ENCODE measurements around the gene LGALS4.
"Not testable (repeated sequence)": the region's sequence is repeated elsewhere in the genome, so short reads cannot be mapped to it uniquely, and the experiment has no call there.

The LGALS4 gene

DNA sequence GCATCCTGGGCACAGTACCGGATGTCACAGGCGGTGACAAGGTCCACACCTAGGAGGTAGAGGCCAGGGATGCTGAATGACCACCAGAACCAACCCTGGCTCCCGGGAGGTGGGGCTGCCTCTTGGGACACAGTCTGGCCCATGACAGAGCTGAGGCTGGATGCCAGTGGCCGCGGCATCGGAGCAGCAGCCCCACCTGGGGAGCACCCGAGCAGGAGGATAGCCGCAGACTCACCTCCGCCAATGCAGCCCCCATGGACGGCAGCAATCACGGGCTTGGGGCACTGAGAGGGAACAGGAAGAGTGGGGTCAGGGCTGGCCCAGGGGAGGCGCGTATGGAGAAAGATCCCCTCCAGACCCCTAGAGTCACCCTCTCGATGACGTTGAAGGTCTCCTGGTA, 4.3 kb upstream of the LGALS4 start:
- DNase-seq: no peak

DNA sequence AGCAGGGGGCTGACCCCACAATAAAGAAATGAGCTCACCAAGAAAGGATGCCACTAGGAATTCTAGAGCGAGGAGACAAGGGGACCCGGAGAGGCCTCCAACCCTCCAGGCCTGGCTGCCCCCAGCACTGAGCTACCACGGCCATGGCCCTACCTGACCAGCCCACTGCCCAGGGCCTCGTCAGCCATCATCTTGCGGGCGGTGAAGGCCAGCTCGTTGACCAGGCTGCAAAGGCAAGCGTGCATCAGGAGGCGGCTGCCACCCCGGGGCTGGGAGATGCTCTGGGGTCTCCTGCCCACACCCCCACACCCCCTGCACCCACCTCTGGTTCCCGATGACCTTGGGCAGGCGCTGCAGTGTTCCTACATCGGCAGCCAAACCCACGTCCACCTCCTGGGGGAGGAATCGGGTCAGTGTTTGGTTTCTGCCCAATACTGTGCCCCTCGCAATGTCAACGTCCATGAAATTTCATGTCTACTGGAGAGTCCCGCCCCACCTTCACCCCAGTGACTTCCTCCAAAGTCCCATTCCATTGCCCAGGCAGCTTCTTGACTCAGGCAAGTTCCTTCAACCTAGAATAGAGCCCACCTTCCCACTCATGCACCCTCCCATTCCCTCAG, 3.5 kb upstream of the LGALS4 start:
- DNase-seq: no peak

DNA sequence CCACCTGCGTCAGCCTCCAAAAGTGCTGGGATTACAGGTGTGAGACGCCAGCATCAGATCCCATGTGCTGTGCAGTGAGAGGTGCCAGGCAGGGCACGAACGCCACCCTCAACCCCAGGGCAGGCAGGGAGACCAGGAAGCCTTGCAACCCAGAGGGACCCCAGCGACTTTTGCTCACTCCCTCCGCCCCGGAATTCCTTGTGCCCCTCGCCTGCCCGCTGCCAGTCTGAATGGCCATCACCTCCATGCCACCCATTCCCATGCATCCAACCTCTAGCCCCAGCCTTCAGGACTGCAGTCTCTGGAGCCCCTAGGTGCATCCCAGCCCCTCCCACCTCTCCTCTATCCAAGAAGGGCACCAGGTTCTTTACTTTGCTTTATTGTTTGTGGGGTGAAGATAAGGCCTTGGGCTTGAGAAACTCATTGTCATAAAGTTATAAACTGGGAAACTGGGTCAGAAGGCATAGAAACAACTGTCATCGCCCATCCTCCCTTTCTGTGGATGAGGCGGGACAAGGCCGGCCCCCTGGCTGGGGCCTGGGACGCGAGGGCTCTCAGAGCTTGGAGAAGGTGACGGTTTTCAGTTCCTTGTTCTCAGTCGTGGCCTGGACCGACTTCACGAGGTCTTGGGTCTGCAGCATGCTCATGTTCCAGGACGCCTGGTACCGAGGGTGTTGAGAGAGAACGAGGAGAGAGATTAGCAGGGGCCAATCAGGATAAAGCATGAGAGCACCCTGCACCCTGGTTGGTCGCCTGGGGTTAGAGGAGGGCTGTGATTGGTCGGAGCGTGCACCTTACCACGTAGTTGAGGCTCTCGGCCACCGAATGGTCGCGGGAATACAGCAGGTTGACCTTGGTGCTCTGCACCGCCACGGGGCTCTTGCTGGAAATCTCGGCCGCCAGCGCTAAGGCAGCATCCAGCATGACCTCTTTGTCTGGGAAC, 2.6 kb upstream of the LGALS4 start:
- no peak for DNase-seq

DNA sequence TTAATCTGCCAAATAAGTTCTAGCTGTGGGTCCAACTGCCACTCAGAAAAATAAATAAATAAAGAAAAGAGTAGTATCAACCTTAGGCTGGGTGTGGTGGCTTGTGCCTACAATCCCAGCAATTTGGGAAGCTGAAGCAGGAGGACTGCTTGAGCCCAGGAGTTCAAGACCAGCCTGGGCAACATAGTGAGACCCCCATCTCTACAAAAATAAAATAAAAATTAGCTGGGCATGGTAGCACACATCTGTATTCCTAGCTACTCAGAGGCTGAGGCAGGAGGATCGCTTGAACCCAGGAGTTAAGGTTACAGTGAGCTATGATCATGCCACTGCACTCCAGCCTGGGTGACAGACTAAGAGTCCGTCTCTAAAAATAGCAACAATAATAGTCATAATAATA, 1.2 kb upstream of the LGALS4 start:
- not testable (repeated sequence) for DNase-seq

- DNase-seq: no peak
Observed at GRCh38 chr19:38813323-38813722, 578 bp upstream of the LGALS4 start.

GRCh38 chr19:38812009-38812840, 520 bp downstream of the LGALS4 start:
- DNase-seq: no peak

DNA sequence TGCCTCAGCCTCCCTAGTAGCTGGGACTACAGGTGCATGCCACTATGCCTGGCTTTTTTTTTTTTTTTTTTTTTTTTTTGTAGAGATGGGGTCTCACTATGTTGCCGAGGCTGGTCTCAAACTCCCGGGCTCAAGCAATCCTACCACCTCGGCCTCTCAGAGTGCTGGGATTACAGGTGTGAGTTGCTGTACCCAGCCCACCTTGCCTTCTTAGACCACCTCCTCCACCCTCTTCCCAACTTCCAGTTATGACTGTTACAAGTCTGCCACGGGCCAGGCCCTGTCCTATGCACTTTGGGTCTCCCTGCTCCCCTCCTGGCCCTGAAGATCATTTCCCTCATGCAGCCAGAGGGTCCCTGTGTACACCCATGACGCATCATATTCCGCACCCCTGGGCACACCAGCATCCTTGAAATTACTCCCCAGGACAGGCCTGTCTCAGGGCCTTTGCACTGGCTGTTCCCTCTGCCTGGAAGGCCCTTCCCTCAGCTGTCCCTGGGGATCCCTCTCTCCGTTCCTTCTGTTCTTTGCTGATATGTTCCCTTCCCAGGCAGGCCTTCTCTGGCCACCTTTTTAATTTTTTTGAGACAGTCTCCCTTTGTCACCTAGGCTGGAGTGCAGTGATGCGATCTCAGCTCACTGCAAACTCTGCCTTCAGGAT, 3.0 kb downstream of the LGALS4 start:
- no peak for DNase-seq

DNA sequence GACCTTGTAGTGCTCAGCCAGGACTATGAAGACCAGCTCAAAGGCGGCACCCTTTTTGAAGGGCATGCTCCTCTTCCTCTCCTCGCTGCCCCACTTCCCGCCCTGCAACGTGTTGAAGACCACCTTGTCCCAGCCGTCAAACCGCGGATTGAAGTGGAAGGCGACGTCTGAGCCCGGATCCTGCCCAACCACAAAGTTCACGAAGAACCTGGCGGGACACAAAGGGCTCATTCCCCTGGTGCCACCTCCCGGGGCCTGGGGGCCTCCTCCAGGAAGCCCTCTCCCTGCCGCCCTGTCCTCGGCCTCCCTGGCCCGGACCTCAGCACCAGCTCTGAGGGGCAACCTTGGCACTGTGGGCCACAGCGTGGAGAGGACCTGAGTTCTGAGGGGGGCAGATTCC, 4.0 kb downstream of the LGALS4 start:
- no peak for DNase-seq

DNA sequence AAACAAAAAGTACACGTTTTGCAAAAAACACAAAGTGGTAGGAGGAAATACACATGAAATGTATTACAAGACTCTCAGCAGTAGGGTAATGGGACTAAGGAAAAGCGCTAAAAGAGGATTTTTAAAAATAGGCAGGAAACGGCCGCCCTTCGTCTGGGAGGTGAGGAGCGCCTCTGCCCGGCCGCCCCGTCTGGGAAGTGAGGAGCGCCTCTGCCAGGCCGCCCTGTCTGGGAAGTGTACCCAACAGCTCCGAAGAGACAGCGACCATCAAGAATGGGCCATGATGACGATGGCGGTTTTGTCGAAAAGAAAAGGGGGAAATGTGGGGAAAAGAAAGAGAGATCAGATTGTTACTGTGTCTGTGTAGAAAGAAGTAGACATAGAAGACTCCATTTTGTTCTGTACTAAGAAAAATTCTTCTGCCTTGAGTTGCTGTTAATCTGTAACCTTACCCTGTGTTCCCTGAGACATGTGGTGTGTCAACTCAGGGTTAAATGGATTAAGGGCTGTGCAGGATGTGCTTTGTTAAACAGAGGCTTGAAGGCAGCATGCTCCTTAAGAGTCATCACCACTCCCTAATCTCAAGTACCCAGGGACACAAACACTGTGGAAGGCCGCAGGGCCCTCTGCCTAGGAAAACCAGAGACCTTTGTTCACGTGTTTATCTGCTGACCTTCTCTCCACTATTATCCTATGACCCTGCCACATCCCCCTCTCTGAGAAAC, 5.2 kb downstream of the LGALS4 start:
- DNase-seq: not testable (repeated sequence)

DNA sequence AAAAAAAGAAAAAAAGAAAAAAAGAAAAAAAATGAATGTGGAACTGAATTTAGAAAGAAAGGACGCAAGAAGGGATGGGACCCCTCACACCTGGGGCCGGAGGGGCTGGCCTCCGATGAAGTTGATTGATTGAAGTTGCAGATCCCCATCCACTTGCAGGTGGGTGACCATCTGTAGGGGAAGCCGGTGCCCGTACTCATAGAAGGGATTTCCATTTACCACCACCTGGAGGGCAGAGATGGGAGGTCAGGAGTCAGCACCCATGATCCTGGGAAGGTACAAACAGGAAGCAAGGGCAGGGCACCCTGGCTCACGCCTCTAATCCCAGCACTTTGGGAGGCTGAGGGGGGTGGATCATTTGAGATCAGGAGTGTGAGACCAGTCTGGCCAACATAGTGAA, 6.4 kb downstream of the LGALS4 start:
- DNase-seq: no peak

DNA sequence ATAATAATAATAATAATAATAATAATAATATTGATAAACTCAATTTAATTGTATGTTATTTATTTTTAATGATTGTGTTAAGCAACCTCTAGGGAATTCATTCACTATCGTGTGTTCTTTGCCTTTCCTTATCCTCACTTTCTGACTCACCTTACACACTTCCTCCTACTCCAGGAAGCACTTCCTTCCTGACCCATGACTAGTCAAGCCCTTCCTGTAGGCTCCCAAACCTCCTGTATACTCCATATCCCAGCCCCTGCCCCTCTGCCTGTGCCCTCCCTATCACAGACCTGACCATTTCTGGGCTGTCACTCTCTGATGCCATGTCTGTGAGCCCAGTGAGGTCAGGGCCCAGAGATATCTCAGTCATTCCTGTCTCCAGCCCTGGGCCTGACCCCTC, 7.6 kb downstream of the LGALS4 start:
- DNase-seq: no peak

- DNase-seq: no peak
Observed at GRCh38 chr19:38803543-38803942, 9.2 kb downstream of the LGALS4 start.

DNA sequence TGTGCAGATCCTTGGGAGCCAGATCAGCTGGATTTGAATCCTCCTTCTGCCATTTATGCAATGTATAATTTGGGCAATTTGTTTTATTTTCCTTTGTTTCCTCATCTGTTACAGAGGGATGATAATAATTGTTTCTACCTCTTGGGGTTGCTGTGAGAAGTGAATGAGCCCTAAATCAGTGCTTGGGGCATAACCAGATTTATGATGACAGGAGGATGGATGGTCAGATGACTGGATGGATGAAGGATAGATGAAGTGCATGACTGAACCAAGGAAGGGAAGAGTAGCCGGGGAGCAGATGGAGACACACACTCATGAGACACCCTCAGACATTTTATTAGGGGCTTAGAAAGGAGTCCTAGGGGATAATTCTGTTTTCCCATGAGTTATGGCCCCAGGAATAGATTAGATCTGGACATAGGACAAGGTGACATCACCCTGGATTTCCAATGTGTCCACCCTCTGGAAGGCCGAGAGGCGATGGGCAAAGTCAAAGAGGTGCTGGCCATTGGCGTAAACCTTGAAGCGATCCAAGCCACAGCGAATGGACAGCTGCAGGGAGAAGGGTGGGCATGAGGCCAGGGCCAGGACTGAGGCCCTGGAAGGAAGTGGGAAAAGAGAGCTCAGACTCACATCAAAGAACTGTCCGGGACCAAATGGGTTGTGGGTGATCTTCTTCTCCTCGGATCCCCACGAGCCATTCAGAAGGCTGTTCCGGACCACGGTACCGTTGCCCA, 11.2 kb downstream of the LGALS4 start:
- no peak for DNase-seq

DNA sequence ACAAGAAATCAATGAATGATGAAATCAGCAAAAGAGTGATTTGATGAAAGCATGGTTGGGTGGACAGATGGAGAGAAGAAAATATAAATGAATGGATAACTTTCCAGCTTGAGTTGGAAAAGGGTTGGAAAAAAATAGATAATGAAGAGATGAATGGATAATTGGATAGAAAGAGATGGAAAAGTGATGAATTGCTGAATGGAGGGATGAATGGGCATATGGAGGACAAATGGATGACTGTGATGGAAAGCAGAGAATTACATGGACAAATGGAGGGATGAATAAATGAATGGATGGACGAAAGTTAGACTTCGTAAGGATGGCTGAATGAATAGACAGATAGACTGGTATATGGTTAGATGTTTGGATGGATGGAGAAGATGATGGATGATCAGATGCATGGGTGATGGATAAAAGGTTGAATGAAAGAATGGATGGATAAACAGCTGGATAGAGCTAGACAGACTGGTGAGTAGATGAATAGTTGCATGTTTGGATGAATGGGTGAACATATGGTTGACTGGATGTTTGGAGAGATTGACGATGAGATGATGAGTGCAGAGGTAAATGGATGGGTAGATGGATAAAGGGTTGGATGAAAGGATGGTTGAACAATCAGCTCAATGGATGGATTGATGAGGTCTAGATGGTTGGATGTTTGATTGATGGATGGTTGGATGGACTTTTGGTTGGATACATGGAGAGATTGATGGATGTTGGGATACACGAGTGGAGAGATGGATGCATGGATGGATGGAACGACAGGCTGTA, 12.0 kb downstream of the LGALS4 start:
- no peak for DNase-seq

- DNase-seq: no peak
Observed at GRCh38 chr19:38799104-38799503, 13.6 kb downstream of the LGALS4 start.

DNA sequence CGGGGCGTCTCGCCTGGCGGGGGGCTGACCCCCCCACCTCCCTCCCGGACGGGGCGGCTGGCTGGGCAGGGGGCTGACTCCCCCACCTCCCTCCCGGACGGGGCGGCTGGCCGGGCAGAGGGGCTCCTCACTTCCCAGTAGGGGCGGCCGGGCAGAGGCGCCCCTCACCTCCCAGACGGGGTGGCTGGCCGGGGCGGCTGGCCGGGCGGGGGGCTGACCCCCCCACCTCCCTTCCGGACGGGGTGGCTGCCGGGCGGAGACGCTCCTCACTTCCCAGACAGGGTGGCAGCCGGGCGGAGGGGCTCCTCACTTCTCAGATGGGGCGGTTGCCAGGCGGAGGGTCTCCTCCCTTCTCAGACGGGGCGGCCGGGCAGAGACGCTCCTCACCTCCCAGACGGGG, 15.0 kb downstream of the LGALS4 start:
- not testable (repeated sequence) for DNase-seq

GRCh38 chr19:38796154-38796553, 16.6 kb downstream of the LGALS4 start:
- DNase-seq: no peak

GRCh38 chr19:38795549-38795948, 17.2 kb downstream of the LGALS4 start:
- DNase-seq: no peak

DNA sequence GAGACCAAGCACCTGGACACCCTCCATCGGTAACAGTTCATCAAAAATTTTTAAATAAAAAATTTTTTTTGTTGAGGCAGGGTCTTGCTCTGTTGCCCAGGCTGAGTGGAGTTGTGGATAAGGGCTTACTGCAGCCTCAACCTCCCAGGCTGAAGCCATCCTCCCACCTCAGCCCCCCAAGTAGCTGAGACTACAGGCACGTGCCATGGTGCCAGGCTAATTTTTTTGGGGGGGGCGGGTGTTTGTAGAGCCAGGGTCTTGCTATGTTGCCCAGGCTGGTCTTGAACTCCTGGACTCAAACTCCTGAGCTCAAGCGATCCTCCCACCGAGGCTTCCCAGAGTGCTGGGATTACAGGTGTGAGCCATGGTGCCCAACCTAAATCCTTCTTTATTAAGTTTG, 19.1 kb downstream of the LGALS4 start:
- no peak for DNase-seq

GRCh38 chr19:38793177-38793576, 19.6 kb downstream of the LGALS4 start:
- no peak for DNase-seq

Data from SHP77 (cell line).